ENCODE results near the gene PCBD2. TPM values are rescaled to one million over a fixed set of nuclear protein-coding genes. Genes with fewer than 3 reads are reported as not detected.

Gene PCBD2
- total and polyA plus RNA-seq, 2 of the 8 experiments (the other 6 are each of a cell fraction or from before 2014, with no cell fraction given), result 4.8 to 10.3 TPM

- Histone ChIP-seq H3K79me2 (ENCODE audit: control insufficient read depth in 1 of 2, insufficient read depth in 2 of 2, low read length in 2 of 2) (no peaks in the 10 kb centered on the region; a peak in 1 of 4 replicates), H4K91ac (replicated peaks; ENCODE audit: insufficient read length, low read length) (no peak overlapping the region), H3K27me3 (replicated peaks in 1 of 4; ENCODE audit: control insufficient read depth in 3 of 4, extremely low read depth in 1 of 4, insufficient read depth in 3 of 4, low read length in 3 of 4) (no peaks in the 10 kb centered on the region), H4K8ac (ENCODE audit: extremely low read depth, insufficient read depth, low read length) (no peak overlapping the region), H4K5ac (ENCODE audit: insufficient read length, low read depth, low read length) (no peak overlapping the region), H3K4ac (replicated peaks; ENCODE audit: insufficient read length, low read depth, low read length) (no peak overlapping the region), H2BK120ac (replicated peaks; ENCODE audit: low read depth, low read length) (no peak overlapping the region), H3K9me3 (ENCODE audit: insufficient read depth in 2 of 2, low read depth in 1 of 2, low read length in 1 of 2) (no peaks in the 10 kb centered on the region), H2BK12ac (ENCODE audit: low read depth, low read length) (no peak overlapping the region), H3K23me2 (ENCODE audit: low read depth, low read length) (no peaks in the 10 kb centered on the region; the same call in 1 of the 2 replicates), H3K18ac (ENCODE audit: extremely low read depth, low read length) (no peak overlapping the region), H3K14ac (ENCODE audit: insufficient read length) (no peak overlapping the region), H3K79me1 (ENCODE audit: low read depth, low read length) (no peaks in the 10 kb centered on the region; the same call in 1 of the 2 replicates), H3K4me3 (ENCODE audit: extremely low read depth in 1 of 4, insufficient read depth in 2 of 4, low read depth in 3 of 4, low read length in 4 of 4) (no peak overlapping the region), H2BK15ac (ENCODE audit: low read length) (no peak overlapping the region), H3K56ac (replicated peaks; ENCODE audit: insufficient read length, low read depth, low read length) (no peak overlapping the region), H4K20me1 (replicated peaks in 1 of 2; ENCODE audit: control insufficient read depth in 1 of 2, insufficient read depth in 2 of 2, low read length in 2 of 2) (peaks cover 0 to 1% of the 10 kb centered on the region in 2 experiments), H3K27ac (ENCODE audit: low read depth, low read length) (no peak overlapping the region), H2BK20ac (ENCODE audit: low read length) (no peak overlapping the region), H2AK5ac (ENCODE audit: low read depth, low read length) (no peak overlapping the region), H3K36me3 (ENCODE audit: control insufficient read depth in 2 of 4, insufficient read depth in 4 of 4, low read length in 3 of 4) (0 out of 8 replicates have a peak, but pooled peaks cover 0 to 3% (median 0%) of the 10 kb centered on the region in 4 experiments), H3K4me1 (replicated peaks in 1 of 4; ENCODE audit: control insufficient read depth in 3 of 4, insufficient read depth in 4 of 4, low read length in 3 of 4) (peaks cover 0 to 4% (median 0%) of the 10 kb centered on the region in 4 experiments; a peak in 2 of 7 replicates), H2BK5ac (ENCODE audit: low read depth, low read length) (no peak overlapping the region), H3K9ac (replicated peaks in 1 of 4; ENCODE audit: extremely low read depth in 1 of 4, low read depth in 3 of 4, low read length in 3 of 4) (no peak overlapping the region), H2AFZ (ENCODE audit: low read length) (no peak overlapping the region), H3K4me2 (ENCODE audit: insufficient read depth in 1 of 2, low read depth in 2 of 2, low read length in 2 of 2) (no peak overlapping the region), H3K23ac (ENCODE audit: insufficient read length) (no peak overlapping the region)
- POLR2A ChIA-PET (ENCODE audit: partially characterized antibody), result interaction anchor here (0.5 to 3.2 kb wide), 5 partner anchors 8 to 276 kb away, joined by 3 to 13 read pairs (median 4); partner anchors contain the start of genes PCBD2 and TXNDC15
- CTCF ChIA-PET (ENCODE audit: partially characterized antibody), result interaction anchor here (3.1 kb wide), 1 partner anchor 10 kb away, joined by 18 read pairs; the partner anchor contains the start of gene PCBD2
- no peak for TF ChIP-seq CEBPB (IDR thresholded peaks at IDR 0.05; ENCODE audit: low read depth, low read length)
- no peak for TF ChIP-seq CTCF (IDR thresholded peaks at IDR 0.05; ENCODE audit: control extremely low read depth in 1 of 3, insufficient read depth in 1 of 3, low read depth in 1 of 3, low read length in 3 of 3)
- TF ChIP-seq MAFK (IDR thresholded peaks at IDR 0.05; ENCODE audit: low read depth, low read length), result peak; percentile 95
- FAIRE-seq (no peak), DNase-seq (ENCODE audit: low read depth in 1 of 2, low spot score in 2 of 2) (no peak)
- WGBS, 2 experiments (ENCODE audit: extremely low coverage in 1 of 2, insufficient coverage in 1 of 2, insufficient read length in 1 of 2, insufficient replicate concordance in 2 of 2, low coverage in 1 of 2, low lambda C conversion rate in 2 of 2, missing lambda C conversion rate in 1 of 2), result 96% methylated on average over 2 of the region's 2 CpGs; no CpG with 5 or more reads in 1 of the 2 experiments
Observed at GRCh38 chr5:134892926-134893325, 12.0 kb upstream of the PCBD2 start.
